Renal cortical epithelial cell (primary cell): Measurements from ENCODE around the gene LENEP. TPM values are rescaled to one million over a fixed set of nuclear protein-coding genes. Genes with fewer than 3 reads are reported as not detected.

Experiments used
- DNase-seq: peaks from one replicate; pipeline ENCODE4 v3.0.0-alpha.2; 2011; ENCODE audit warnings: low read depth
- total RNA-seq: library from RNA; depleted of rRNA; stranded (reverse); fragments of >200 nt; gene quantifications from 2 replicates; pipeline ENCODE4 v1.2.3, GENCODE V29; 2014

LENEP gene
- total RNA-seq, 1 donor from 2014 or later: 0.60 TPM

DNA sequence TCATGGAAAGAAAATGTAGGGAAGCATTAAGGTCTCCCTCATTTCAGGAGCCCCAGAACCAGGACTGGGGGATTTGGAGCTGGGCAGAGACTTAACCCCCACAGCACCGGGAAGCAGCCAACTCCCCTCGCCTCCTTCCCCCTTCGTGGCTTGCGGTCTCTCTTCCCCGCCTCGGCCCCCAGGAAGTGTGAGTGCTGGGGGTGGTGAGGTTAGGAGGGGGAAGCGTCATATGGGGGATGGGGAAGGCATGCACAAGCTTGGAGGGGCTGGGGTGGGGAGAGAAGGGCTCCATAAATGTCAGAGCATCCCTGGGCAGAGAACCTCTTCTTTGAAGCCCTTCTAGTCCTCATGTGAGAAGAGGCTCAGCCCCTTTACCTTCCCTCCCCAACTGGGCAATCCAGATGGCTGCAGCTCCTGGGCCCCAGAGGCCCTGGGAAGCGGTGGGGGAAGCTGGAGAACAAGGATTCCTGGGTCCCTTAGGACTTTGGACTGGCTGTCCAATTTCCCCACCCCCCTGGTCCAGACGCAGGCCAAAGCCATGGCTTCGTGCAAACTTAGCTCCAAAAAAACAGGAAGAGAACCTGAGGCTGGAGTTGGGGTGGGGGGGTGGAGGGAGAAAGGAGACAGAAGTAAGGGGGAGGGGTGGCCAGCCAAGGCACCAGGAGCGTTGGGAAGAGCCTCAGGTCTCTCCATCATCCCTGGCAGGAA, 17.0 kb downstream of the LENEP start:
- no peak for DNase-seq

DNA sequence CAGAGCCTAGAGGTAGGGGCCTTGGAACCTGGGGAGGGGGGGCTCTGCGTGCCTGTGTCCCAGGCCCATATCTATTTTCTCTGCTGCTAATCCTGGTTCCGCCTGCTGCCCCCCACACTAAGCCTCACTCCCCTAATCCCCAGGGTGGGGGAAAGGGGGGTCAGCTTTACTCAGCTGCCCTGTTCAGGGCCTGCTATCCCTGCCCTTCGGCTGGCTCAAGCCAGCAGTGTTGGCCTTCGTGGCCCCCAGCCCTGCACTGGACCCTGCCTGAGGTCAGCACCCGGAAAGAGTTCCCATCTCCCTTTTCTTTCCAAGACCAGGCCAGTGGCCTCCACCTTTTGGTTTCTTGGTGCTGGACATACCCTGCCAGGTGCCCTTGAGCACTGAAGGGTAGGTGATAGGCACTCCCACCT, 17.6 kb downstream of the LENEP start:
- no peak for DNase-seq

DNA sequence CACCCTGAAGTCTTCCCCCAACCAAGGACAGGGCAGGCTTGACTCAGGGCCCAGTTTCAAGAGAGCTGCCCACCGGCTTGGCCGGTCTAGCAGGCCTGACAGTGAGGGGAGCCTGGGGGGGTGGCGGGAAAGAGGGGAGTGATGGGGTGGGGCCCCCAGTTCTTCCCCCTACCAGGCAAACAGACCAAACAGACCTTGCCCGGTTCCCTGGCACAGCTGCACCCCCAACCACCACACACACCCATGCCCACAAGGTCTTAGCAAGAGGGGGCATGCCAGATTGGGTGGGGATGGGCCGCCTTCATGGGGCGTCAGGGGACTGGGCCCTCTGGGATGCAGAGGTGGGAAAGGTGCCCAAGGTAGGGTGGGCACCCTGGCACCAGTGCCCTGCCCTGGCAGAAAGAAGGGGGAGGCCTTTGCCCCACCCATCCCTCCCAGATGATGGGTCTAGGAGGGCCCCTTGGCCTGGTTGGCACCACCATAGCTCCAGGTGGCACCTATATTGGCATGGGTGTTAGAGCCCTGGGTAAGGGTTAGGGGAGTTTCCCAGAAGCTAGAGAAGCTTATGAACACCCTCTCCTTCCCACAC, 18.1 kb downstream of the LENEP start:
- DNase-seq: no peak

DNA sequence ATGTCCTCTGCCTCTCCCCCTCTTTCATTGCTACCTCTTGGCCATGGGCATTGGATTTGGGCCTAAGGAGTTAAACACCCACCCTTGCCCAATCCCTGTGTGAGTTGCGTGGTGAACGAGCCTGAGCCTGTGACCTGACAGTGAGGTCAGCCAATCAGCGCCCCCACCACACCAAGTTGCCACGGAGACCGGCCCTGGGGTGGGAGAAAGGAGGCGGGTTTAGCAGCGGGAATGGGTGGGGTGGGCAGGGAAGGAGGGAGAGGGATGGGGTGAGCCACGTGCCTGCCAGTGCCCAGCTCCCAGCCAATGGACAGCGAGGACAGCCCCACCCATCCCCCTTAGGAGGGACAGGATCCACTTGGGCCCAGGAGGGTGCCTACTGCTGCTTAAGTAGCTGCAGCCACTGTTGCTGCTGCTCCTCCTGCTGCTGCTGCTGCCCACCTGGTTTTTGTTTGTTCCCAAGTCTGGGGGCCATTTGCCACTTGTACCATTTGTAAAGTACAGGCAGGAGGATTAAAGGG, 18.7 kb downstream of the LENEP start:
- peak; percentile 52 for DNase-seq

DNA sequence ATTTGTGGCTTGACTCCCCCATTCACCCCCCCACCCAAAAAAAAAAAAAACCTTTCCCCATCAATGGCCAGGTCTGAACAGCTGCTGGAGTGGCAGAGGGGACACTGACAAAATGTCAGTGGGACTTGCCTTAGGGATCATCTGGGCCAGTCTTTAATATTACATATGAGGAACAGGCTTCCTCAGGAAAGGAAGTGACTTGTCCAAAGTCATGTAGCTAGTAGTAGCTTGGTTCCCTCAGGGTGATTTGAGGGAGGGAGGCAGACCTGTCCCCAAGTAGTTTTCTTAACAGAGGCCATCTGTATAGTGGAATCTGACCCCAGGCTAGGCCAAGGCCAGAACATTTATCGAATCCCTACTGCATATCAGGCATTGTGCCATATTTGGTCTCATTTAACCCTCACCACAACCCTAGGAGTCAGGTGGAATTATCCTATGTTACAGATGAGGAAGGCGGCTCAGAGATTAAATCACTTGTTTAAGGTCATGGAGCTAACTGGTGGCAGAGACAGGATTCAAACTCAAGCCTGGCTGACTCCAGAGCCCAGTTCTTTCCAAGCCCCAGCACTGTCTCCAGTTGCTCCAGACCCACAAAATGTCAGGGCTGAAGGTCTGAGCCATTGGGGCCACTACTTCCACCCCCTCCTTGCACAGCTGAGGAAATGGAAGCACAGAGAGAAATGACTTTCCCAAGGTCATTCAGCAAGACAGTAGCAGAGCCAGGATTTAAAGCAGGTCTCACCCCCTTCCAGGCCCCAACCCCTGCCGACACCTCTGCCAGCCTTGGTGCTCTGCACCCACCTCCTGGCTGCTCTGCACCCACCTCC, 19.6 kb downstream of the LENEP start:
- DNase-seq: no peak

DNA sequence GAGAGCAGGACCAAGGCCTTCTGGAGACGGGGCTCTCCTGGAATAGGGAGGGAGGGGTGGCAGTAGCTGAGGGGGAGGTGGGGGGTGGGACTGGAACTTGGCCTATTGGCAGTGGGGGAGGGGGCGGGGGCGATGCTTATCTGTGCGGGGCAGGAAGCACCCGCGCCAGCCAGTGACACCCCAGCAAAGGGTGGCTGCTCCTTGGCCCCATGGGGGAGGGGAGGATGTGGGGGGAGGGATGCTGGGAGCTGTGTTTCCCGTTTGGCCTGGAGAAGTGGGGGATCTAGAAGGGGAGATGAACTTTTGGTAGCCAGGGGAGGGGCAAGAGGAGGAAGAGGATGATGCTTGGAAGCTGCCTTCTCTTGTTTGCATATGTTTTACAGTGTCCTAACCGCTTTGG, 20.2 kb downstream of the LENEP start:
- DNase-seq: no peak

DNA sequence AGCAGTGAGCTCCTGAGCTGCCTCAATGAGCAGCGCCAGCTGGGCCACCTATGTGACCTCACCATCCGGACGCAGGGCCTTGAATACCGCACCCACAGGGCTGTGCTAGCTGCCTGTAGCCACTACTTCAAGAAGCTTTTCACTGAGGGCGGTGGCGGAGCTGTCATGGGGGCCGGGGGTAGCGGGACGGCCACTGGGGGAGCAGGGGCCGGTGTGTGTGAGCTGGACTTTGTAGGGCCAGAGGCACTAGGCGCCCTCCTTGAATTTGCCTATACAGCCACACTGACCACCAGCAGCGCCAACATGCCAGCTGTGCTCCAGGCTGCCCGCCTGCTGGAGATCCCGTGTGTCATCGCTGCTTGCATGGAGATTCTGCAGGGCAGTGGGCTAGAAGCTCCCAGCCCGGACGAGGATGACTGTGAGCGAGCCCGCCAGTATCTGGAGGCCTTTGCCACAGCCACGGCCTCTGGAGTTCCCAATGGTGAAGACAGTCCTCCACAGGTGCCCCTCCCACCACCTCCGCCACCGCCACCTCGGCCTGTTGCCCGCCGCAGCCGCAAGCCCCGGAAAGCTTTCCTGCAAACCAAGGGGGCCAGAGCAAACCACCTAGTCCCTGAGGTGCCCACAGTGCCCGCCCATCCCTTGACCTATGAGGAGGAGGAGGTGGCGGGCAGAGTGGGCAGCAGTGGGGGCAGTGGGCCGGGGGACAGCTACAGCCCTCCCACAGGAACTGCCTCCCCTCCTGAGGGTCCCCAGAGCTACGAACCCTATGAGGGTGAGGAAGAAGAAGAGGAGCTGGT, 21.5 kb downstream of the LENEP start:
- DNase-seq: no peak

DNA sequence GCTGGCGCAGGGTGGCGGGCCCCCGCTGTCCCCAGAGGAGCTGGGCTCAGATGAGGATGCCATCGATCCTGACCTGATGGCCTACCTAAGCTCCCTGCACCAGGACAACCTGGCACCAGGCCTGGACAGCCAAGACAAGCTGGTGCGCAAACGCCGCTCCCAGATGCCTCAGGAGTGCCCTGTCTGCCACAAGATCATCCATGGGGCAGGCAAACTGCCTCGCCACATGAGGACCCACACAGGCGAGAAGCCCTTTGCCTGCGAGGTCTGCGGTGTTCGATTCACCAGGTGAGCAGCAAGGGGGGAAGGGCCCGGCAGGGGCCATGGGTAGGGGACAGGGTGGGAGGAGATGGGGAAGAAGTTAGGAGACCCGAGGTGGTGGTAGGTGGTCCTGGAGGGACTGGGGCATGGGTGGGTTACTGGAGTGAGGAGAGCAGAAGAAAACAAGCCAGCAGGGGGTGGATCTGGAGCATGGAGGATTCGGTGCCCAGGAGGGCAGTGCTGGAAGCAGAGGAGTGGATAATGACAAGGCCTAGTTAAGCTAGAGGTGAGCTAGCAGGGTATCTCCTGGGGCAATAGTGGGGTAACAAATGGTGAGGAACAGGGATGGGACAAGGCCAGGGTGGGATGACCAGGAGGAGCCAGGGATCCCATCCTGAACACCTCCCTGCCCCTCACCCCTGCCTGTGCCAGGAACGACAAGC, 22.3 kb downstream of the LENEP start:
- no peak for DNase-seq

DNA sequence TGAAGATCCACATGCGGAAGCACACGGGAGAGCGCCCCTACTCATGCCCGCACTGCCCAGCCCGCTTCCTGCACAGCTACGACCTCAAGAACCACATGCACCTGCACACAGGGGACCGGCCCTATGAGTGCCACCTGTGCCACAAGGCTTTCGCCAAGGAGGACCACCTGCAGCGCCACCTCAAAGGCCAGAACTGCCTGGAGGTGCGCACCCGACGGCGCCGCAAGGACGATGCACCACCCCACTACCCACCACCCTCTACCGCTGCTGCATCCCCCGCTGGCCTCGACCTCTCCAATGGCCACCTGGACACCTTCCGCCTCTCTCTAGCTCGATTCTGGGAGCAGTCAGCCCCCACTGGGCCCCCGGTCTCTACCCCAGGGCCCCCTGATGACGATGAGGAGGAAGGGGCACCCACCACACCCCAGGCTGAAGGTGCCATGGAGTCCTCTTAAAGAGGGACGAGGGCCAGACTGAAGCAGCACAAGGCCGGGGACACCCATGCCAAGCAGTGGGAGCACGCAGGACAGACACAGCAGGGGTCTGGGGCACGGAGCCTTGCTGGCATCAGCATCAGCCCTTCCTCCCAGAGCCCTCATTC, 22.9 kb downstream of the LENEP start:
- DNase-seq: no peak

DNA sequence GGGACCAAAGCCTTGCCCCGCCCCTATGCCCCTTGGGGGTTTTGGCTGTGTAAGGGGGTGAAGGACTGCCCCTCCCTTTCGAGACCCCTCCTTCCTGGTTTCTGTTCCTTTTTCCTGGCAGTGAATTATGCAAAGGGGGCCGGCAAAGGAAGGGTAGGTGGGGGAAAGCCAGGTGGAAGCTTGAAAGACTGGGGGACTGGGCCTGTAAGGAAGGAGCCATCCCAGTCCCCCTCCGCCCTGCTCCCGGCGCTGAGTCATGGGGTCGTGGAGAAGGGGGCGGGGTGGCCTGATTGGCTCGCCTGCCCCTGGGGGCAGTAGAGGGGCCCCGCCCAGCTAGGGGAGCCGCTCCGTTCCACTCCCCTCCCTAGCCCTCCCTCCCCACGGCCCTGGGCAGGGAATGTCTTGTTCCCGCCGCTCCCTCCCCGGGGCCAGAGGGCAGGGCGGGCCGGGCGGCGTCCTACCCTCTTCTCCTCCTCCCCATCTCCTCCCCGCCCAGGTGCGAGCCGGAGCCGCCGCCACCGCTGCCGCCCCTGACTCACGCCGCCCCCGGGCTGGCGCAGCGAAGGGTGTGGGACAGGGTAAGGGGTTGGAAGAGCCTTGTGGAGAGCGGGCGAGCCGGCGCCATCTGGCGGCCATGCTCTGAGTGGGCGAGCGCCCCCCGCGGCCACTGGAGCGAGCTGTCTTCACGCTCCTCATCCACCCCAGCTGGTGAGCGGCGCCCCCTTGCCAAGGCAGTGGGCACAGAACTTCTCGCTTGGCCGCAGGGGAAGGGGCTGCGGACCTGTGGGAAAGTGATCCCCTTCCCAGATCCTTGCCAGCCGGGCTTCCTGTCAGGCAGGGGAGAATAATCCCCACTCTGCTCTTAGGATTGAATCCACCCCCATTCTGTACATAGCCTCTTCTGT, 23.9 kb downstream of the LENEP start:
- peak; percentile 85 for DNase-seq

DNA sequence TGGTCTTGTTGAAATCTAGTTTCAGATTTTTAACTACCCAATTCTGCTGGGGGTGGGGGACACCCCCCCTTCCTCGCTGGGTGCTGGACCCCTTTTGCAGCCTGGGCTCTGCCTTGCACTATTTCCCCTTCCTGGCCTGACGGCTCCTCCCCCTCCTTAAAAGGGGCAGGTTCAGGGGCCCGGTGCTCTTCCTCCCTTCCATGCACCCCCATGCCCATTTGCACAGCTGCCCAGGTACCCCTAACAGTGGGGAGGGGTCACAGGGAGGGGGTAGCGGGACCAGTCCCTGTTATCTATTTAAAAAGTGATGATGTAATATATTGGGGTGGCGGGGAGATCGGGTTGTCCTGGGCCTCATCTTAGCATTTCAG, 24.5 kb downstream of the LENEP start:
- no peak for DNase-seq

DNA sequence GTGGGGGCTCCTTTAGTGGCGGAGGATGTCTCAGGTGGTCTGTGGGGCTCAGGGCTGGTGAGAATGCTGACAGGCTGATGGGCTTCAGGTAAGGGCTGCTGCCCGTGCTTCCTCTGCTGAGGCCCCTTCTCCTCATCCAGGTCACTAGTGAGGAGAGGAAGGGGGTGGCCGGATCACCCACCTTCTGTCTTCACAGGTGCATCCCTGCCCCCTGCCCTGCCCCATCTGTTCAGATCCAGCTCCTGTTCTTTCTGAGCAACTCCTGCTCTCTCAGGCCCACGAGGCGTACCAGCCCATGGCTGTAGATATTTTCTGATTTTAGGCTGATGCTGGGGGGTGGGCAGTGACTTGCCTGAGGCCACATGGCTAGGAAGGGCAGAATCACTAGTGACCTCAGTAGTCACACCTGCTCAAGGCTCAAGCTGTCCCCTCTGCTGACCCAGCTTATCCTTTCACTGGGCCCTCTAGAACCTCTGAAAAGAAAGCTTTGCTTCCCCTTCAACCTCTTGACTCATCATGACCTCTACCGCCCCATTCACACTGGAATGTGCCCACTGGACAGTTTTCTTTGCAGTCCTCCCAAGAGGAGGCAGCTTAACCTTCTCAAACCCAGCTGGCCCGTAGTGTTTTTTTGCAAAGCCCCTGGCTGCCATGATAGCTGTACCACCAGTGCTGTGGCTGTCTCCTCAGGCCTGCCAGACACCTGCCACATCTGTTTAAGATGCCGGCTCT, 25.4 kb downstream of the LENEP start:
- DNase-seq: no peak

DNA sequence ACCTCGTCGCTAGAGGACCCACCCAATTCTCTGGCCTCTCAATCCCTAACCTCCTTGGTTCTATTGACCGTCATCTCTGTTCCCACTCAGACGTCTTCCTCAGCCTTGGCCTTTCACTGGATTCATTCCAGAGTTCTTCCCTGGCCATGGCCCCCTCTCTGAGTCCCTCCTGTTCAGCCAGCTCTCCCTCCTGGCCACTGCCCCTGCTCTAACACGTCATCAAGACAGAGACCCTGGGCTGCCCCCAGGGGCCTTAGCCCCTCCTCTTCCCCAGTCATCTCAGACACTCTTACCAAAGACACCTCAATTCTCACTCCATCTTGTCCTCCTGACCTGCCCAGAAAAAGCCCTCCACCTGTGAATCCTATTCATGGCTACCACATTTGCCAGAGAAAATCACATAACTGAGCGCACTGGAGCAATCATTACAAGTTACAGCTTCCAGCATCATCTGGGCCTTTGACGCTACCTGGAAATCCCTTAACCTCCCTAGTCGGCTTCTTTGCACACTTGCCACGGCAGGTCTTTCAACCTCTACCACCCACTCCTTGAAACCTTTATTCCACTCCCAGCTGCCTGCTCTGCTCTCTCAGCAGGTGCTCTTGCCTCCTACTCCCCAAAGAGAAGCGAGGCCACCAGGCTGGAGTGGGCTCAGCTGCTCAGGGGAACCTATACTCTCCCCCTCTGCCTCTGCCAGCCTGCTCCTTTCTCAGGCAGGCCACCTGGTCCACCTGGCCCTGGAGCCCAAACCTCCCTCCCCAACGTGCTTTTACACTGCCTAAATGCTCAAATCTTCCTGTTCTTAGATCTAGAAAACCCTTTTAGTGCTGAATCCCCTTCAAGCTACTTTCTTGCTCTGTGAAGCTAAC, 26.2 kb downstream of the LENEP start:
- DNase-seq: no peak

DNA sequence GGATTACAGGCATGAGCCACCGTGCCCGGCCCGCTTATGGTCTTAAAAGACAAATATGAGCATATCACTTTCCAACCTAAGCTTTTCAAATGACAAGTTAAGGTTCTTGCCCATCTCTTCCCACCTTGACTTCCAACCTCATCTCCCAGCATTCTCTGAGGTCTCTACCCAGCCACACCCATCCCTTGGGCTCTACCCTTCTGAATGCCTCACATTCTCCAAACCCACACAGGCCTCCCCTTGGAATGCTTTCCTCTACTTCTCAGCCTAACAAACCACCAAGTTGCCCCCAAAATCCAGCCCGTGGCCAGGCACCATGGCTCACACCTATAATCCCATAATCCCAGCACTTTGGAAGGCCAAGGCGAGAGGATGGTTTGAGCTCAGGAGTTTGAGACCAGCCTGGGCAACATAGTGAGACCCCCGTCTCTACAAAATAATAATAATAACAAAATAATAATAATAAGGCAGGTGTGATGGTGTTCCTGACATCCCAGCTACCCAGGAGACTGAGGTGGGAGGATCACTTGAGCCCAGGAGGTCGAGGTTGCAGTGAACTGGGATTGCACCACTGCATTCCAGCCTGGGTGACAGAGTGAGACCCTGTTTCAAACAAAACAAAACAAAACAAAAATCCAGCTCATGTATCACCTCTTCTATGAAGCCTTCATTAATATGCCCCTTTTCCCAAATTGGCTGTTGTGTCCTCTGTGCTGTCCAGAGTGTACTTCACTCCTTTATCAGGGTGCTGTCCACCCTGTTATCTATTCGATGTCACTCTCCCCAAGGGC, 28.9 kb downstream of the LENEP start:
- DNase-seq: no peak

DNA sequence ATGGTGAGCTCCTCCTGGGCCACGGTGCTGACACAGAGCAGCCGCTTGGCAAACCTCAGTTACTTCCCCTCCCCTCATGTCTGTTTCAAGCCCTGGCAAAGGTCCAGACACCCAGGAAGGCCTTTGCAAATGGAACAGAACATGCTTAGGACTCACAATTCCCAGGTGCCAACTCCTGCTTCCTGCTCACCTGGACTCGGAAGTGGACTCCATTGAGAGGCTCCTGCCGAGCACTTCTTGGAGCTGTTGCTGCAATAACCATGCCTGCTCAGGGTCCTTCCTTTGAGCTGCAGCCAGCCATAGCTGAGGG, 29.5 kb downstream of the LENEP start:
- DNase-seq: no peak

DNA sequence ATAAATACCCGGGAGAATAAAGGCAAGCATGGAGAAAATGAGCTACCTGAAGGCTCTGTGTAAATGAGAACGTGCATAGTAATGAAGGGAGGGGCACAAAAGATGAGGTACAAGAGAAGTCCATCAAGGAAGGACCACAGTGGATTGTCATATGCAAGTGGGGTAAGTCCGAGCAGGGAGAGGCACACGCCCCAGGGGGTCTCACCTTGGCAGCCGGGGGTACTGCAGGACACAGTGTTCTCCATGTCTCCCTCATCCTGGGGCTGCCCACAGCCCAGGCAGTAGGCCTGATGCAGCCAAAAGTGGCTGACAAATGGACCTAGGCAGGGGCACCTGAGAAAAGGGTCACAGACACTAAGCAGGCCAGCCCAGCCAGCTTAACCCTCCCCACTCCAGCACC, 30.2 kb downstream of the LENEP start:
- no peak for DNase-seq

DNA sequence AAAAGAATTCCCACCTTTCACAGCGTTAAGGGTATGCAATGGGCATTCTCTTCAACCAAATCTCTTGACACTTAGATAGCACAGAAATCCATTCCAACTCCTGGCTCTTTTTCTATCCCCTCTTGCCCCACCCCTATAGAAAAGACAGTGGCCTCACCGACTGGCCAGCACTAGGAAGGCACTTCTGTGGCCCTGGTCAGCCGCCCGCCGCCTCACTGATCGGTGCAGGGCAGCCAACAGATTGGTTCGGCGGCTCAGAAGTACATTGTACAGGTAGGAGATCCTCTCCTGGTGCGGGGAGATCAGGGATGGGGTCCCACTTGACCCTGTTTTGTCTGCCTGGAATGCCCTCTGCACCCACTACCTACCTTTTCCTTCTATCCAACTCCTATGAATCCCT, 30.9 kb downstream of the LENEP start:
- DNase-seq: no peak

DNA sequence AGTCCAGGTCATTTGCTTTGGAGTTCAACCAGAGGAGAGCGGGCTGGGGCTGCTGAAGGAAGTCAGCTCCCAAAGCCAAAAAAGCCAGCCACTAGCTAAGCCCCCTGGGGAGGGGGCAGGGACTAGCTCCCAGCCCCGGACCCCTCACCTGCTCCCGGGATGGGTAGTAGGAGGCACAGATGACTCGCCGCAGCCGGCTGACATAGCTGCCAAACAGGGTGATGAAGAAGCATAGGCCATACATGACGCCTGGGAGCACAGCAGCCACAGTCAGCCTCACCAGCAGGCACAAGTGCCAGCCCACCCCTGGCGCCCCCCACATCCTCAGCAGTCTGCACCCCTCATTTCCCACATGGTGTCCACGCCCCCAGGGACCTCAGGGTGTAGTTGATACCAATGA, 32.8 kb downstream of the LENEP start:
- DNase-seq: no peak
